ENCODE results near the gene LDHA. TPM values are rescaled to one million over a fixed set of nuclear protein-coding genes. Genes with fewer than 3 reads are reported as not detected.

Gene LDHA
- total RNA-seq, 2 experiments from 2014 or later: 879 to 948 TPM

DNA sequence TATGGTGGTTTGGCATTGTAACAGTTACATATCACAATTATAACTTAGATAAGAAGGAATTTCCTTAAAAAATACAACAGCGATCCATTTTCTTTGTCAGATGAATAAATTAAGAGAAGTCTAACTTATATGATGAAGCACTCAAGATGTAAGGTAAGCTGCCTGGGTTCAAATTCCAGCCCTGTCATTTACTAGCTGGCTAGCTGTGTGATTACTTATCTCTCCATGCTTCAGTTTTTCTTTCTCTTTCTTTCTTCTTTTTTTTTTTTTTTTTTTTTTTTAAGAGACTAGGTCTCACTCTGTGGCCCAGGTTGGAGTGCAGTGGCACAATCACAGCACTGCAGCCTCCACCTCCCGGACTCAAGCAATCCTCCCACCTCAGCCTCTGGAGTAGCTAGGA lies 22.2 kb upstream of the LDHA start:
- Mint-ChIP-seq H3K27me3 (no peaks in the 10 kb centered on the region), H3K4me1 (peaks cover 12% of the 10 kb centered on the region), H3K4me3 (no peak overlapping the region), H3K27ac (no peak overlapping the region), H3K36me3 (ENCODE audit: low read depth) (peaks cover 14% of the 10 kb centered on the region), H3K9me3 (no peaks in the 10 kb centered on the region)
- ChIA-PET CTCF (interaction anchor here (0.6 to 1.8 kb wide), 3 partner anchors 9 to 21 kb away, joined by 3 to 6 read pairs (median 3); no protein-coding TSS in a partner anchor), POLR2A (no interaction called here)
- DNase-seq: no peak

DNA sequence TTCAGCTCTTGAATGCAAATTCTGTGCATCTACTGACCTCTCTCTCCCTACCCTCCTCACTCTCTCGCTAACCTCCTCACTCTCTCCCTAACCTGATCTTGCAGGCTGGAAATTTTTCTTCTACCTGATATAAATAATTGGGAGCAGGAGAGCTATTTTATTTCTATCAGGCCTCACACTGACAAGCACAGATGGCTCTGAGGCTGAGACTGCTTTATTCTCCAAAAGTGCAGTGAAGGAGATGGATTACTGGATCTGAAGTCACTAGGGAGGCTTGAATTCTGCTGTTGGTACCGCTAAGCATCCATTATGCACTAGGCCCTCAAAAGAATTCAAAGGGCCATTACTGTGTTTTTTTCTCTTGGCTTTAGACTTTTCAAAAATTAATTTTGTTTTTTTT lies 19.4 kb upstream of the LDHA start:
- Mint-ChIP-seq H3K4me3 (no peak overlapping the region), H3K27me3 (no peaks in the 10 kb centered on the region), H3K4me1 (no peaks in the 10 kb centered on the region), H3K36me3 (ENCODE audit: low read depth) (no peaks in the 10 kb centered on the region), H3K27ac (no peak overlapping the region), H3K9me3 (no peaks in the 10 kb centered on the region)
- no peak for DNase-seq
- CTCF ChIA-PET: no interaction called here
- POLR2A ChIA-PET: no interaction called here

DNA sequence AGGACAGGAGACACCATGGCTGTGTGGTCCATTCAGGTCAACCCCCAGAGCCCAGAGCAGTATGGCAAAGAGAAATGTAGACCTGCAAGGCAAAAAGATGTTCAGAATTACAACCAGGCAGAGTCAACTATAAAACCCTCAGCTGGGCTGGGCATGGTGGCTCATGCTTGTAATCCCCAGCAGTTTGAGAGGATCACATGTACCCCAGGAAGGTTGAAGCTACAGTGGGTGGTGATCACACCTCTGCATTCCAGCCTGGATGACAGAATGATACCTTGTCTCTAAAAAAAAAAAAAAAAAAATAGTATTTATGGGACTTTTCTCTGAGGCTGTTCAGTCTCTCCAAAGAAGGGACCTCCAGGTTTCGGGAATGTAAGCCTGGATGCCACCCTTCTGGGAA lies 18.4 kb upstream of the LDHA start:
- Mint-ChIP-seq H3K36me3 (ENCODE audit: low read depth) (no peaks in the 10 kb centered on the region), H3K27ac (no peak overlapping the region), H3K4me1 (no peaks in the 10 kb centered on the region), H3K9me3 (no peaks in the 10 kb centered on the region), H3K4me3 (no peak overlapping the region), H3K27me3 (no peaks in the 10 kb centered on the region)
- DNase-seq: no peak
- CTCF ChIA-PET: interaction anchor here (0.8 kb wide), 1 partner anchor 386 kb away, joined by 3 read pairs; no protein-coding TSS in a partner anchor
- POLR2A ChIA-PET: no interaction called here

DNA sequence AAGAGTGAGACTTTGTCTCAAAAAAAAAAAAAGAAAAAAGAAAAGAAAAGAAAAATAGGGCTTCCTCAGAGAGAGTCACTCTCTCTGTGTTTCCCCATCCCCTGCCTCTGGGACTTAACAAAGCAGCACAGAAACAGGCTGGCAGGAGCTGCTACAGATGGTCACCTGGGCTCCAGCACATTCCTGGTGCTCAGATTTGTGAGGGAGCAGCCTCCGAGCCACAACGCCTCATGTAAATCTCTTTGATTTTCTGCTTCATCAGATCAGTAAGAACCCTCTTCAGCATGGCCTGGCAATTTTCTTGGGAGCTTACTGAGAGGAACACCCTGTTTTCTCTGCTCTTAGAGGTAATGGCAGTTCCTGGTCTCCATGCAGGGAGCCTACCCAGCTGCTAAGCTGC lies 15.2 kb upstream of the LDHA start:
- ChIA-PET POLR2A (interaction anchor here (0.6 kb wide), 1 partner anchor 1960 kb away, joined by 3 read pairs; no protein-coding TSS in a partner anchor), CTCF (no interaction called here)
- Mint-ChIP-seq H3K4me3 (no peak overlapping the region), H3K4me1 (peaks cover 19% of the 10 kb centered on the region), H3K9me3 (no peaks in the 10 kb centered on the region), H3K36me3 (ENCODE audit: low read depth) (no peaks in the 10 kb centered on the region), H3K27me3 (no peaks in the 10 kb centered on the region), H3K27ac (no peak overlapping the region)
- no peak for DNase-seq

- peaks cover 48% of the 10 kb centered on the region for H3K4me1 Mint-ChIP-seq
- POLR2A ChIA-PET: interaction anchor here (0.6 to 3.2 kb wide), 5 partner anchors 11 to 142 kb away, joined by 3 to 35 read pairs (median 3); partner anchors contain the start of genes GTF2H1, HPS5 and LDHA
- H3K27me3 Mint-ChIP-seq: no peaks in the 10 kb centered on the region
- no peaks in the 10 kb centered on the region for H3K36me3 Mint-ChIP-seq (ENCODE audit: low read depth)
- H3K4me3 Mint-ChIP-seq: peak overlapping the region; percentile 70
- no peaks in the 10 kb centered on the region for H3K9me3 Mint-ChIP-seq
- CTCF ChIA-PET: interaction anchor here (0.7 to 2.2 kb wide), 7 partner anchors 9 to 61 kb away, joined by 3 to 8 read pairs (median 4); partner anchors contain the start of genes GTF2H1, HPS5 and LDHA
- peak; percentile 84 for DNase-seq
- peak overlapping the region; percentile 99 for H3K27ac Mint-ChIP-seq
These were observed 10.8 kb upstream of the LDHA start for GRCh38 chr11:18383388-18384156.

GRCh38 chr11:18384157-18384641 lies 10.2 kb upstream of the LDHA start:
- CTCF ChIA-PET: interaction anchor here (0.6 to 2.2 kb wide), 8 partner anchors 10 to 141 kb away, joined by 3 to 8 read pairs (median 4); partner anchors contain the start of genes GTF2H1, HPS5 and LDHA
- Mint-ChIP-seq H3K9me3 (no peaks in the 10 kb centered on the region), H3K4me3 (peak overlapping the region; percentile 70), H3K36me3 (ENCODE audit: low read depth) (no peaks in the 10 kb centered on the region), H3K27ac (peak overlapping the region; percentile 99), H3K27me3 (no peaks in the 10 kb centered on the region), H3K4me1 (peaks cover 49% of the 10 kb centered on the region)
- POLR2A ChIA-PET: interaction anchor here (0.6 to 3.2 kb wide), 4 partner anchors 11 to 142 kb away, joined by 3 to 35 read pairs (median 3); partner anchors contain the start of gene LDHA
- no peak for DNase-seq

- no peak overlapping the region for H3K4me3 Mint-ChIP-seq
- H3K27me3 Mint-ChIP-seq: no peaks in the 10 kb centered on the region
- H3K36me3 Mint-ChIP-seq (ENCODE audit: low read depth): peaks cover 8% of the 10 kb centered on the region
- no peak for DNase-seq
- H3K9me3 Mint-ChIP-seq: no peaks in the 10 kb centered on the region
- ChIA-PET CTCF (no interaction called here), POLR2A (no interaction called here)
- H3K27ac Mint-ChIP-seq: no peak overlapping the region
- H3K4me1 Mint-ChIP-seq: peaks cover 48% of the 10 kb centered on the region
These were observed 4.3 kb upstream of the LDHA start for GRCh38 chr11:18390088-18390487.

- ChIA-PET POLR2A (no interaction called here), CTCF (interaction anchor here (0.7 to 1.1 kb wide), 3 partner anchors 9 to 92 kb away, joined by 3 to 4 read pairs (median 3); no protein-coding TSS in a partner anchor)
- peaks cover 42% of the 10 kb centered on the region for H3K4me1 Mint-ChIP-seq
- H3K27ac Mint-ChIP-seq: peak overlapping the region; percentile 83
- DNase-seq: peak; percentile 26
- H3K27me3 Mint-ChIP-seq: no peaks in the 10 kb centered on the region
- no peaks in the 10 kb centered on the region for H3K9me3 Mint-ChIP-seq
- H3K36me3 Mint-ChIP-seq (ENCODE audit: low read depth): peaks cover 31% of the 10 kb centered on the region
- peak overlapping the region; percentile 48 for H3K4me3 Mint-ChIP-seq
These were observed 1.7 kb upstream of the LDHA start for GRCh38 chr11:18392434-18393321.

GRCh38 chr11:18393581-18394274 lies 635 bp upstream of the LDHA start:
- ChIA-PET POLR2A (interaction anchor here (0.6 to 2.5 kb wide), 5 partner anchors 10 to 107 kb away, joined by 3 to 35 read pairs (median 7); partner anchors contain the start of genes GTF2H1 and HPS5), CTCF (interaction anchor here (0.6 to 2.2 kb wide), 6 partner anchors 9 to 150 kb away, joined by 3 to 10 read pairs (median 3); no protein-coding TSS in a partner anchor)
- peak overlapping the region; percentile 98 for H3K27ac Mint-ChIP-seq
- H3K9me3 Mint-ChIP-seq: no peaks in the 10 kb centered on the region
- H3K27me3 Mint-ChIP-seq: no peaks in the 10 kb centered on the region
- no peak for DNase-seq
- peak overlapping the region; percentile 99 for H3K4me3 Mint-ChIP-seq
- H3K36me3 Mint-ChIP-seq (ENCODE audit: low read depth): peaks cover 40% of the 10 kb centered on the region
- H3K4me1 Mint-ChIP-seq: peaks cover 44% of the 10 kb centered on the region

DNA sequence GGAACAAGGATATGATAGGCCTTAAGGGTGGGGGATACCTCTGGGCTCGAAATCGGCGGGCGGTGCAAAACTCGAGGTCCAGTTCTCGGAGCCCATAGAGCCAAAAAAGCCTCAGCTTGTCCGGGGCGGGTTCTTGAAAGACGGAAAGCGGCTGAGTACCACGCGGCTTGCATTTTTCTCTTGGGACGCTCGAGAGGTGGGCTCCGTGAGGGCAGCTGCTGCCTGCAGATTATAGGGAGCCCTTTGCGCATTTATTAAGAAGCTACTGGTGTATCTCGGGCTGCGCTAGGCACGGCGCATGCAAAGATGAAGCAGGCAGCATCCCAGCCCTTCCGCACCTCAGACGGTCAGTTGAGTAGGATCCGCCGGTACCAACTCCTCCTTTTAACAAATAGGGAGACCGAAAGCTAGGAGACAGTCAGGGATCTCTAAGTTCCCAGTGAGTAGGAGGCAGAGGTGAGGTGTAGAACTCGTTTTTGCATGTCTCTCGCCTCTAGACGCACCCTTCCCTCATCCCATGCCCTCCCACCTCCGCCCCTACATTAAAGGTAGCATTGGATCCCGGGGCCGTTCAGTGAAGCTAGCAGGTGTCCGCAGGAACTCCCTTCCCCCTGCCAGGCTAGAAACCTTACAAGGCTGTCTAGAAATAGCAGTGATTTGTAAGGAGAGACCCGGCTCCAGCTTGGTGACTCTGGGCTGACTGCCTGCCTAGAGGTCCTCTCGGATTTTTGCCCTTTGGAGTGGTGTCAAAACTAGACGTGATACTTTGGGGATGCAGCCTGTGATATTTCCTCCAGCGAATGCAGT lies 768 bp downstream of the LDHA start:
- Mint-ChIP-seq H3K27ac (peak overlapping the region; percentile 98), H3K4me3 (peak overlapping the region; percentile 99), H3K4me1 (peaks cover 56% of the 10 kb centered on the region), H3K9me3 (no peaks in the 10 kb centered on the region), H3K36me3 (ENCODE audit: low read depth) (peaks cover 54% of the 10 kb centered on the region), H3K27me3 (no peaks in the 10 kb centered on the region)
- DNase-seq: peak; percentile 19
- POLR2A ChIA-PET: interaction anchor here (1.0 to 2.5 kb wide), 4 partner anchors 11 to 151 kb away, joined by 5 to 35 read pairs (median 12); partner anchors contain the start of genes GTF2H1 and HPS5
- CTCF ChIA-PET: interaction anchor here (0.6 to 2.2 kb wide), 12 partner anchors 10 to 1639 kb away, joined by 3 to 10 read pairs (median 3); no protein-coding TSS in a partner anchor

Data from activated CD4-positive, alpha-beta T cell treated with anti-CD3 and anti-CD28 coated beads, Interleukin-2, amount 10 ng/mL, durations not matched to agents 7 days and 5 days (primary cell).